Measurements from ENCODE around the gene NFS1. TPM values are rescaled to one million over a fixed set of nuclear protein-coding genes. Genes with fewer than 3 reads are reported as not detected.

NFS1 gene
- total and polyA plus RNA-seq, 2 donors (not counting 1 experiment from before 2014, with no cell fraction given) = 29.0 to 30.6 TPM

GRCh38 chr20:35731469-35731788 is 32.3 kb upstream of the NFS1 start:
- Mint-ChIP-seq H3K27ac (no peak overlapping the region), H3K4me1 (peaks cover 36% of the 10 kb centered on the region), H3K9me3 (ENCODE audit: insufficient read depth) (no peaks in the 10 kb centered on the region), H3K27me3 (no peaks in the 10 kb centered on the region), H3K4me3 (no peak overlapping the region)
- no peaks in the 10 kb centered on the region for H3K9me3 ChIP-seq (ENCODE audit: control extremely low read depth in 1 of 3, control insufficient read depth in 2 of 3, insufficient read depth in 1 of 3, low read length in 2 of 3)
- no peak overlapping the region for H3K4me3 ChIP-seq (ENCODE audit: control extremely low read depth in 1 of 5, extremely low read depth in 1 of 5, insufficient read depth in 1 of 5, low read depth in 2 of 5, low read length in 4 of 5)
- H3K4me1 ChIP-seq (ENCODE audit: control insufficient read depth in 2 of 2, insufficient read depth in 2 of 2, low read length in 2 of 2) = peaks cover 15 to 19% of the 10 kb centered on the region in 2 donors
- CTCF ChIA-PET = interaction anchor here (1.3 kb wide), 1 partner anchor 11 kb away, joined by 8 read pairs; no protein-coding TSS in a partner anchor
- WGBS (ENCODE audit: insufficient coverage) = no CpG with 5 or more reads among the region's 2 CpGs
- no peak overlapping the region for H3K9ac ChIP-seq (ENCODE audit: low read length)
- H3K27ac ChIP-seq (ENCODE audit: low read length in 2 of 2) = no peak overlapping the region
- ATAC-seq (ENCODE audit: low read depth) (no peak), DNase-seq (no peak)
- H3K27me3 ChIP-seq (replicated peaks in 1 of 4; ENCODE audit: control extremely low read depth in 1 of 4, control insufficient read depth in 3 of 4, insufficient read depth in 4 of 4, low read length in 3 of 4) = no peaks in the 10 kb centered on the region
- TF ChIP-seq, protein P1, sequence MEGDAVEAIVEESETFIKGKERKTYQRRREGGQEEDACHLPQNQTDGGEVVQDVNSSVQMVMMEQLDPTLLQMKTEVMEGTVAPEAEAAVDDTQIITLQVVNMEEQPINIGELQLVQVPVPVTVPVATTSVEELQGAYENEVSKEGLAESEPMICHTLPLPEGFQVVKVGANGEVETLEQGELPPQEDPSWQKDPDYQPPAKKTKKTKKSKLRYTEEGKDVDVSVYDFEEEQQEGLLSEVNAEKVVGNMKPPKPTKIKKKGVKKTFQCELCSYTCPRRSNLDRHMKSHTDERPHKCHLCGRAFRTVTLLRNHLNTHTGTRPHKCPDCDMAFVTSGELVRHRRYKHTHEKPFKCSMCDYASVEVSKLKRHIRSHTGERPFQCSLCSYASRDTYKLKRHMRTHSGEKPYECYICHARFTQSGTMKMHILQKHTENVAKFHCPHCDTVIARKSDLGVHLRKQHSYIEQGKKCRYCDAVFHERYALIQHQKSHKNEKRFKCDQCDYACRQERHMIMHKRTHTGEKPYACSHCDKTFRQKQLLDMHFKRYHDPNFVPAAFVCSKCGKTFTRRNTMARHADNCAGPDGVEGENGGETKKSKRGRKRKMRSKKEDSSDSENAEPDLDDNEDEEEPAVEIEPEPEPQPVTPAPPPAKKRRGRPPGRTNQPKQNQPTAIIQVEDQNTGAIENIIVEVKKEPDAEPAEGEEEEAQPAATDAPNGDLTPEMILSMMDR (IDR thresholded peaks at IDR 0.05) = no peak
- TF ChIP-seq EZH2 (IDR thresholded peaks at IDR 0.05; ENCODE audit: borderline replicate concordance, insufficient read depth, low read depth, low read length, poor library complexity, severe bottlenecking) = no peak
- no peak overlapping the region for H2AFZ ChIP-seq (ENCODE audit: insufficient read depth, low read depth, low read length, poor library complexity, severe bottlenecking)
- POLR2A ChIA-PET = interaction anchor here (1.2 kb wide), 1 partner anchor 32 kb away, joined by 3 read pairs; the partner anchor contains the start of genes NFS1 and ROMO1
- peaks cover 6 to 96% of the 10 kb centered on the region in 2 experiments for H3K36me3 ChIP-seq (replicated peaks in 1 of 2; ENCODE audit: control extremely low read depth in 1 of 2, control insufficient read depth in 1 of 2, extremely low read depth in 1 of 2, insufficient read depth in 2 of 2, low read length in 1 of 2)
- H4K20me1 ChIP-seq (ENCODE audit: control insufficient read depth, insufficient read depth, low read length, poor library complexity, severe bottlenecking) = peaks cover 99% of the 10 kb centered on the region
- peaks cover 98% of the 10 kb centered on the region for H3K79me2 ChIP-seq (ENCODE audit: control insufficient read depth, insufficient read depth, low read length)
- H3K4me2 ChIP-seq (replicated peaks; ENCODE audit: low read depth, low read length, poor library complexity, severe bottlenecking) = no peak overlapping the region
- intact Hi-C loops (cut with micrococcal nuclease) = loop anchor here (2.0 kb wide), 1 partner anchor 17 kb away; no protein-coding TSS in a partner anchor

GRCh38 chr20:35730583-35731468 is 31.7 kb upstream of the NFS1 start:
- H3K9me3 ChIP-seq (ENCODE audit: control extremely low read depth in 1 of 3, control insufficient read depth in 2 of 3, insufficient read depth in 1 of 3, low read length in 2 of 3) = no peaks in the 10 kb centered on the region
- H4K20me1 ChIP-seq (ENCODE audit: control insufficient read depth, insufficient read depth, low read length, poor library complexity, severe bottlenecking) = peaks cover 98% of the 10 kb centered on the region
- H3K79me2 ChIP-seq (ENCODE audit: control insufficient read depth, insufficient read depth, low read length) = peaks cover 98% of the 10 kb centered on the region
- no CpG with 5 or more reads among the region's 4 CpGs for WGBS (ENCODE audit: insufficient coverage)
- TF ChIP-seq, protein P1 (IDR thresholded peaks at IDR 0.05) = no peak
- TF ChIP-seq EZH2 (IDR thresholded peaks at IDR 0.05; ENCODE audit: borderline replicate concordance, insufficient read depth, low read depth, low read length, poor library complexity, severe bottlenecking) = no peak
- no peak overlapping the region for H3K4me3 Mint-ChIP-seq
- no peaks in the 10 kb centered on the region for H3K27me3 Mint-ChIP-seq
- H3K9me3 Mint-ChIP-seq (ENCODE audit: insufficient read depth) = no peaks in the 10 kb centered on the region
- H3K4me2 ChIP-seq (replicated peaks; ENCODE audit: low read depth, low read length, poor library complexity, severe bottlenecking) = no peak overlapping the region
- H3K27ac ChIP-seq (ENCODE audit: low read length in 2 of 2) = no peak overlapping the region
- no peaks in the 10 kb centered on the region for H3K27me3 ChIP-seq (replicated peaks in 1 of 4; ENCODE audit: control extremely low read depth in 1 of 4, control insufficient read depth in 3 of 4, insufficient read depth in 4 of 4, low read length in 3 of 4)
- H3K36me3 ChIP-seq (replicated peaks in 1 of 2; ENCODE audit: control extremely low read depth in 1 of 2, control insufficient read depth in 1 of 2, extremely low read depth in 1 of 2, insufficient read depth in 2 of 2, low read length in 1 of 2) = peaks cover 7 to 96% of the 10 kb centered on the region in 2 experiments
- H3K4me1 Mint-ChIP-seq = peaks cover 32% of the 10 kb centered on the region
- peaks cover 12 to 13% of the 10 kb centered on the region in 2 donors for H3K4me1 ChIP-seq (ENCODE audit: control insufficient read depth in 2 of 2, insufficient read depth in 2 of 2, low read length in 2 of 2)
- H3K9ac ChIP-seq (ENCODE audit: low read length) = no peak overlapping the region
- no peak overlapping the region for H2AFZ ChIP-seq (ENCODE audit: insufficient read depth, low read depth, low read length, poor library complexity, severe bottlenecking)
- ATAC-seq (ENCODE audit: low read depth) = no peak
- intact Hi-C loops (cut with micrococcal nuclease) = loop anchor here (2.0 kb wide), 1 partner anchor 16 kb away; no protein-coding TSS in a partner anchor
- ChIA-PET POLR2A (interaction anchor here (1.2 kb wide), 1 partner anchor 32 kb away, joined by 3 read pairs; the partner anchor contains the start of genes NFS1 and ROMO1), CTCF (interaction anchor here (1.3 kb wide), 1 partner anchor 10 kb away, joined by 8 read pairs; no protein-coding TSS in a partner anchor)
- H3K27ac Mint-ChIP-seq = no peak overlapping the region
- H3K4me3 ChIP-seq (ENCODE audit: control extremely low read depth in 1 of 5, extremely low read depth in 1 of 5, insufficient read depth in 1 of 5, low read depth in 2 of 5, low read length in 4 of 5) = no peak overlapping the region
- DNase-seq = no peak
